Measurements from ENCODE around the gene RAB9A.
"Not testable (repeated sequence)": the region's sequence is repeated elsewhere in the genome, so short reads cannot be mapped to it uniquely, and the experiment has no call there.

Gene RAB9A, protein sequence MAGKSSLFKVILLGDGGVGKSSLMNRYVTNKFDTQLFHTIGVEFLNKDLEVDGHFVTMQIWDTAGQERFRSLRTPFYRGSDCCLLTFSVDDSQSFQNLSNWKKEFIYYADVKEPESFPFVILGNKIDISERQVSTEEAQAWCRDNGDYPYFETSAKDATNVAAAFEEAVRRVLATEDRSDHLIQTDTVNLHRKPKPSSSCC
- 27.4 to 37.6 (median 32.5) reads per million in 4 experiments for total RNA-seq

DNA sequence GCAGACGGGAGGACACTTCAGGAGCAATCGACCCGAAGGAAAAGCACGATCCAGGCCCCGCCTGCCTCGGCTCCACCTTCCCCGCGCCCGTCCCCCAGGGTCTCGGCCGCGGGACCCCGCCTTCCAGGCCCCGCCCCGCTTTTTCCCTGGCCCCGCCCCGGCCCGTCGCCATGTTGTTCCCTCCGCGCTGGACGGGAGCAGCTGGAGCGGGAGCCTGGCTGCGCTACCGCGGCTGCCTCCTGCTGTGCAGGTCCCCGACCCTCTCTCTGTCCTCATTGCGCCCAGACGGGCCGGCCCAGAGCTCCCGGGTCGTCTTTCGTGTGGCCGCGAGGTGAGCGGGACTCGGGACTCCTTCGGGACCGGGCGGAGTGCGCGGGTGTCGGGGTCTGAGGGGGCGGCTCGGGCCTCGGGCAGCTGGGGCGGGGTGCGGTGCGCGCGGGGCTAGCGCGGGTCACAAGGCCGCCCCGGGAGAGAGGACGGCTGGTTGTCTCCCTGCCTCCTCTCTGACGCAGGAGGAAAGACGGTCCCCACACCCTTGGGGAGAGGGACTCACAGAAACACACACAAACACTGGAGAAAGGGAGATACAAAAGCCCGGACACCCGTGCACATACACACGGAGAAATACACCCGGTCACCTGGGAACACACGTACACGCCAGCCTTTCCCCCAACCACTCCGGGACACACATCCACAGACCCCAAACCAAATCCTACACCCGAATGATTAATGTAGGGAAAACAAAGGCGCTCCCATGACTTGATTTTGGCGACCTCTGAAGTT lies at the start of gene RAB9A:
Gene RAB9A (plus strand): TSS at position 171 of the 783 bp plus-strand sequence. CDS start 19,619 bp downstream, outside the sequence.
- DNase-seq: peak; percentile 74

DNA sequence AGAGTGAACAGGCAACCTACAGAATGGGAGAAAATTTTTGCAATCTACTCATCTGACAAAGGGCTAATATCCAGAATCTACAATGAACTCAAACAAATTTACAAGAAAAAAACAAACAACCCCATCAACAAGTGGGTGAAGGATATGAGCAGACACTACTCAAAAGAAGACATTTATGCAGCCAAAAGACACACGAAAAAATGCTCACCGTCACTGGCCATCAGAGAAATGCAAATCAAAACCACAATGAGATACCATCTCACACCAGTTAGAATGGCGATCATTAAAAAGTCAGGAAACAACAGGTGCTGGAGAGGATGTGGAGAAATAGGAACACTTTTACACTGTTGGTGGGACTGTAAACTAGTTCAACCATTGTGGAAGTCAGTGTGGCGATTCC lies 47.2 kb upstream of the RAB9A start:
- DNase-seq: not testable (repeated sequence)

DNA sequence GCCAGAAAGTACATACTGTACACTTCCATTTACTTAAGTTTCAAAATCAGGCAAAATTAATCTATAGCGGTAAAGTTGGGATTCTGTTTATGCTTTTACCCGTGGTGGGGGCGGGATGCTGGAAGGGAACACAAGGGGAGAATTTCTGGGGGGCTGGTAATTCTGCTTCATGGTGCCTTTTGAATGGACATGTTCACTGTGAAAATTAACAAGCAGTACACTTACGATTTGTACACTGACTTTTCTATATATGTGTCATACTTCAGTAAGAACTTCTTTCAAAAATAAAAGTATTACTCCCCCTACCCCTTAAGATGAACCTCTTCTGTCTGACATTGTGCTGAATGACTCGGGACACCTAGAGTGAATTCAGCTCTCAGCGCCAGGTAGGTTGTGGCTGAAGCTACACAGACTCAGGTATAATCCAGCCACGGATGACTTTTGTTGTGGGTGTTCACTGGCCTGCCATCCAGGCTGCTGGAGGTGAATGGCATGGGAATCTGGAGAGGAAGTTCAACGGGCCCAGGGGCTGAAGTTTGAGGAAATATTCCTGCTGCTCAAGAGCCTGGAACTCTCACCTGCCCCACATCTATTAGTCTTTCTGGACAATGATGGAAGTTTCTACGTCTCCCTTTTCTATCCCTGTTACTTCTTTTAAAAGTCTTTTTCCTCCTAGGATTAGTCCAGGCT lies 43.3 kb upstream of the RAB9A start:
- DNase-seq: no peak

DNA sequence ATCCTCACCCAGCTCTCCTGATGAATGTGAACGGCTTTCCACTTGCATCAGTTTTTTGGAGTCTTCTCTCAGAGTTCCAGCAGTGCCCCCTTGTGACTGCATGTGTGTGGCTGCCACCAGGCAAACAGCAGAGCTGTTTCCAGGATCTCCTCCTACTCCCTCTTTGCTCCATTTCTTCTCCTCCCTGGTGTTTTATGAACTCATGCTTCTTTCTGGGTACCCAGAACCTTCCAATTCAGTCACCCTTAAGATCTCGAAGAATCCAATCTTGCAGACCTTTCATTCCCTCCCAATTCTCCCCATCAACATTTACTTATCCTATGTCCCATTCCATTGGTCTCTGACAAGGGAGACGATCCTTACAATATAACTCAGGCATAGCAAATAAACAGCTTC lies 42.8 kb upstream of the RAB9A start:
- DNase-seq: peak; percentile 0

DNA sequence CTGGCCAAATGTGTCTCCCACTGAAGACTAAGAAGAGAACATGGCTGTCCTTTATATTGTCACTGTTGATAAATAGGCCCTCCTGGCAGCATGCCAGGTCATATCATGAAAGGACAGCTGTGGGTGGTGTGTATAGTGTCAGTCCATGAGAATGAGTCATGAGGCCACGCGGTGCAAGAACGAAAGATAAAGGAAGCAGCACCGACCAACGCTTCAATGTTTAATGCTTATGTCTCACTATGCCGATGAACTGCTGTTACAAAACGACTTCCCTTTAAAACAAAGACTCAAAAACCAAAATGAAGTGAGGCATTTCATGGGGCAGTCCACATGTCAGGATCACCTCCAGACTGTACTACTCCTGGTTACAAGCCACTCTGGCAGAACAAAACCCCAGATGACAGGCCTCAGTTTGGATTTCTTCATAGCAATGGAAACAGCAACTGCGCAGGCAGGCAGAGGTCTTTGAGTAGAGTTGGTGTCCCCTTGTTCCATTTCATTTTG lies 41.2 kb upstream of the RAB9A start:
- peak; percentile 8 for DNase-seq

DNA sequence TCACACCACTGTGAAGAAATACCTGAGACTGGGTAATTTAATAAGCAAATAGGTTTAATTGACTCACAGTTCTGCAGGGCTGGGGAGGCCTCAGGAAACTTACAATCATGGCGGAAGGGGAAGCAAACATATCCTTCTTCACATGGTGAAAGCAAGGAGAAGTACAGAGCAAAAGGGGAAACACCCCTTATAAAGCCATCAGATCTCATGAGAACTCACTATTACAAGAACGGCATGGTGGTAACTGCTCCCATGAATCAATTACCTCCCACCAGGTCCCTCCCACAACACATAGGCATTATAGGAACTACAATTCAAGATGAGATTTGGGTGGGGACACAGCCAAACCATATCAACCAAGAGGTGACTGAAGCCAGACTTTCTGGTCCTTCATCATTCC lies 40.6 kb upstream of the RAB9A start:
- DNase-seq: not testable (repeated sequence)

DNA sequence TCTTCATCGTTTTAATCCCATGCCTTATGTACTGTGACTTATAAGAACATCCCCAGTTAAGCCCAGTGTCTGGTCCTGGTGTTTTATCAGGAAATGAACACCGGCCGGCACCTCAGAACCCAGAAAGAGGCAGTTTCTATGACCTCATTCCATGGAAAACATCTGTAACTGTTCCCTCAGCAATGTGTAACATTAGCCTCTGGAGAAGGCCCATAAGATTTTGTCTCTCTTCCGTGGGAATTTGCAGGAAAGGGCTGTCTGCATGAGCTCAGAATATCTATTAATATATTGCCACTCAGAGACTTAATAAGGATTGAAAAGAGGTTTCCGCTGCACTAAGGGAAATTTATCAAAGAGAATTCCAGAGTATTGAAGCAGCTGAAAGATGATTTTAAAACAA lies 39.1 kb upstream of the RAB9A start:
- DNase-seq: no peak

DNA sequence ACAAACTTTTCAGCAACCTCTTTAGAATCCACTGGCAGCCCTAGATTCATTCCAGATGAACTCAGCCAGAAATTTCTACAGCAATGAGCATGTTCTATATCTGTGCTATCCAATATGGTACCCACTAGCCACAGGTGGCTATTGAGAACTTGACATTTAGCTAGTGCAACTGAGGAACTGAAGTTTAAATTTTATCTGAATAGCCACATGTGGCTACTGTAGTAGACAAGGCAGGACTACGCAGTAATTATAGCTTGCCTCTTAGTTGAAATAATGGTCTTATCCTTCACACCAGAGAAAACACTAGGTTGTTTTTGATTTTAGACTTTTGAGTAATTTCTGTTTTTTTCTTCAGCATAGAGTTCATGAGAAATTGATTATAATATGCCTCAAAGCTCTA lies 38.6 kb upstream of the RAB9A start:
- no peak for DNase-seq

DNA sequence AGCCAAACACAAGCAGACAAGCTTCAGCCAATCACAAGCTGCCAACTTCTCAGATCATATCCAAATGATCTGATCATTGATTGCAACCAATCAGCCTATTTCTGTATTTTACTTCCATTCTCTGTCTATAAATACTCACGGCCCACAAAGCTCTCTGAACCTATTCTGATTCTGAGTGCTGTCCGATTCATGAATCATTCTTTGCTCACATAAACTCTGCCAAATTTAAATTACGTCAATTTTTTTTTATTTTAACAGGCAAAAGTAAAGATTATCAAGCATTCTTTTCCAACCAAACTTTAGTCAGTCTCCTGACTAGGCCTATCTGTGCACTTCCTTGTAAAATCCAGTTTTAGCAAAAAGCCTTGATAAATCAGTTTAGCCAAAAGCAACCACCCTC lies 37.8 kb upstream of the RAB9A start:
- no peak for DNase-seq

DNA sequence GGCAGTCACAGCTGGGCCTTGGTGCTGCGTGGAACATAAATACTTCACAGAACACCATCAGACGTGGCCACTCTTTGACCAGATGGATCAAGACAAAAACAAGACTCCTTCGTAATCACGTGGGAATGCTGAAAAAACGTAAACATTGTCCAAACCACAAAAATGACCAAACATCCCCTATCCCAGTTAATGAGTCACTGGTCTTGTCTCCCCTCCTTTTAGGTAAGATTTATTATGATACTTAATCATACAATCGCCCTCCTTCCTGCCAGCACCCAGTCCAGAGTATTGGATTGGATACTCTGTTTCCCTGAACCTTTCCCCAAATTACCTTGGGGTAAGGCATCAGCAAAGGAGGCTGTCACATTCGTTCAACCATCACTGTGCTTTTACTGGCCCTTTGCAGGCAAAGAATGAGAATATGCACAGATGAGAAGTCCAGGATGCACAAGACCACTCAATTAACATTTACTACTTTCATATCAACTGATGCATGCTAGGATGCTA lies 36.6 kb upstream of the RAB9A start:
- DNase-seq: no peak

DNA sequence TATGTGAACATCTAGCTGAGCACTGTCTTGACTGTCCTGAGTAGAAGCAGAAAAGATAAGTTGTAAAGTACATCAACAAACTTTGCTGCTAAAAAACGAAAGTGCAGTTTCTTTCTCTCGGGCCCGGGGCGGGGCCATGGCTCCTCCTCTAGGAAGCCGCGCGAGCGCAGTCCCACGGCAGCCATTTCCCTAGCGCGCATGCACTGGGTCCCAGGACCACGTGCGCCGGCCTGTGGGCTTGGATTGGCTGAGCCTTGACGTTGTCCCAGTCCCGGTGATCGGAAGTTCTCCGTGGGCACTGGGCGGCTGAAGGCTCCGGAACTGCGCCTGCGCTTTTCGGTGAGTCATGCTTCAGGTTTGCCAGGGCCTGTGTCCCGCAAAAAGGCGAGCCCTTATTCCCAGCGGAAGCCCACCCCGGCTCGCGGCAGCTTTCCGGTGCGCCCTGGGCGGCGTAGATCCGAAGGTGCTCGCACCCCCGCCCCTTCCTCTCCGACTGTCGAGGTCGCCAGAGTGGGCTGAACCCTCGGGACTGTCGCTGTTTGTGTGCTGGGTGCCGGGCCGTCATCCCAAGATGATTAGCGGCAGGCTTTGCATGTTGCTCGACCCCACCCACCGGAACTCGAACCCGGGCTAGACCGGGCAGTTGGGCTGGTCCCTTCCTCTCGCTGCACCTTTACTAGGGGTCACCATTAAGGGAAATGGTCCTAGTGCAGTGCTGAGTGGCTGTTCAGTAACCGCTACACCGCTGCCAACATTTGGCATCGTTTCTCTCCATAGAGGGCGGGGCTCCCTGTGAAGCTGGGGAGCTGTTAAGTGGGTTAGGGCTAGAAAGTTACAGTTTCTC lies 35.9 kb upstream of the RAB9A start, which contains the start of gene TCEANC:
Gene TCEANC (plus strand): TSS at position 292 of the 844 bp plus-strand sequence. CDS start 9,368 bp downstream, outside the sequence.
- peak; percentile 88 for DNase-seq

DNA sequence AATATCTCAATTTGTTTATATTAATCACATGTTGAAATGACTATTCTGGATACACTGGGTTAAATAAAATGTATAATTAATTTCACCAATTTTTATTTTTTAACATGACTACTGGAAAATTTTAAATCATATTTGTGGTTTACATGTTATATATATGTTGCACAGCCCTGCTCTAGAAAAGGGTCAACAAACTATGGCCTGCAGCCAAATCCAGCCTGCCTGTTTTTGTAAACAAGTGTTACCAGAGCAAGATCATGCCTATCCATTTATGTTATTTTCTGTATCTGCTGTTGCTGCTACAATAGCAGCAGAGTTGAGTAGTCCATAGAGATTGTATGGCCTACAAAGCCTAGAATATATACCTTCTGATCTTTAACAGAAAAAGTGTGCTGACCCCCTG lies 34.8 kb upstream of the RAB9A start:
- no peak for DNase-seq

DNA sequence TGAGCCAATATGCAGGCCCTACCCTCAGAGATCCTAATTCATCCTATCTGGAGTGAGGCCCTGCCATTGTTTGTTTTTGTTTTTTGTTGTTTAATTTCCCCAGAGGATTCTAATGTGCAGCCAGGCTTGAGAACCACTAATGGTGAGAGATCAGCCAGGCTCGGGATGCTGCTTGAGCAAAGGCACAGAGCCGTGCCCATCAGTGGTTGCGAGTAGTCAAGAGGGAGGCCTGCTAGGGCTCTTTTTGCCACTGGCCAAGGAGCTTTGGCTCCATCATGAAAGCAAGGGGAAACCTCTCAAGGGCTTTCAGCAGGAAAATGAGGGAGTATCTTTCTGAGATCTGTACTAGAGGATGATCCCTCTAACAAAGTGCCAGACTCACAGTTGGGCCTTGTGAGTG lies 33.3 kb upstream of the RAB9A start:
- DNase-seq: no peak

DNA sequence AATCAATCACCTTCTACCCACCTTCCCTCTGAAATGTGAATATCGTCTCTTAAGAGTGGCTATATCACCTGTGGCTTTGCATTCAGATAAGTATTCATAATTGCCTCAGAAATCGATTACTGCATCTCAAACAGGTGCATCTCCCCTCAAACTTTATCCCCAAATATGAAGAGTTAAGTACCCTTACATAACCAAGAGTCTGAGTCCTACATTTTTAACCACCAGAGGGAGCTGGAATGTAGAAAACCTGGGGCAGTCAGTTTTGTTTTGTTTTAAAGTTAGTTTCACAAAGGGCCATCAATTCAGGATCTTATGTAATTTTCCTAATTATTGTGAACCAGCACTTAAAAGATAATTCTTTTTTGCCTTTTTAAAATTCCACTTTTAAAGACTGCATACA lies 30.3 kb upstream of the RAB9A start:
- DNase-seq: no peak

DNA sequence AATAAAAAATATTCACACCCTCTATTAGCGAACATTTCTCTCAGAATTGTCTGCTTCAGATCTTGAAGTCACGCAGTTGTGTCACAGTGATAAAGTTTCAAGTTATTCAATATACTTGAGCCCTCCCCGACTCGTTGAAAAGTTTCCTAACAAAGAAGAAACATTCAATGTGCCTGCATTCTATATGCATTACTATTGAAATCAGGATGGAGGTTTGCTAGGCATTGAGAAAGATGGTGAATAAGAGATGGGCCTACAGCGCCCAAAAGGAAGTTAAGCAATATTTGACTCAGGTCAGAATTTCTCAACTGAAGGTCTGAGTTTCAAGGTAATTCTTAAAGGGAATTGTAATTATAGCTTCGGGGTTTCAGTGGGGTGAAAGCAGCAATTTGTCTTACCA lies 29.9 kb upstream of the RAB9A start:
- DNase-seq: no peak

DNA sequence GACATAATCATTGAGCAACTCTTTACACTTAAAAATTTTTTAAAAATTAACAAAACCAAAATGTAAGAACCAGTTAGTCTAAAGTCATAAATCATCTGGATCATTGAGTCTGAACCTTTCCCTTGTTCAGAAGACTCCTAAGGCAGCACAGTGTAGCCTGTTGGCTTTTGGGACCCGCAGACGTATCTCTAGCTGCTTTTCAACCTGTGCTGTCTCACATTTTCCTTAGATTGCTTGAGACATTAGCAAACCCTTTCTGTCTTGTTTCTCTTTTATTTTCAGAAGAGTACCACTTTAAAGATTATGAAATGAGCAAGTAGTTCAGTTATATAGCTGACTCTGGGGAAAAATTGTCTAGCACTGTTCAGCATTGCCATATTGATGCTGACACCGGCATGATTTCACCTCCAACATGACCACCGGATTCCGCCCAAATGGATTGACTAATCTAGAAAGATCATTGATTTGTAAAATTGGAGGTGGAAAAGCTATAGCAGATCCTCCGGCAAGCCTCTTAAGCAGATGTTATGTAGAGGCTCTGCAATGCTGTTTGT lies 27.1 kb upstream of the RAB9A start:
- no peak for DNase-seq

DNA sequence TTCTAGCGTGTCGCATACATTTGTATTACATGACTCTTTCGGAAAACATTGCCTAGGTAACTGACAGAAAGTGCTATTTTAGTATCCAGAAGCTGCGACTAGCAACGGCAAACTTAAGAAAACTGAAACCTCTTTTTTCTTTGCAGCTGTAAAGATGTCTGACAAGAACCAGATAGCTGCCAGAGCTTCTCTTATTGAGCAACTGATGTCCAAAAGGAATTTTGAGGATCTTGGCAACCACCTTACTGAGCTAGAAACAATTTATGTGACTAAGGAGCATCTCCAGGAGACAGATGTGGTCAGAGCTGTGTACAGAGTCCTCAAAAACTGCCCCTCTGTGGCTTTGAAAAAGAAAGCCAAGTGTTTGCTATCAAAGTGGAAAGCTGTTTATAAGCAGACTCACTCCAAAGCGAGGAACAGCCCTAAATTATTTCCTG lies 26.6 kb upstream of the RAB9A start:
- no peak for DNase-seq

DNA sequence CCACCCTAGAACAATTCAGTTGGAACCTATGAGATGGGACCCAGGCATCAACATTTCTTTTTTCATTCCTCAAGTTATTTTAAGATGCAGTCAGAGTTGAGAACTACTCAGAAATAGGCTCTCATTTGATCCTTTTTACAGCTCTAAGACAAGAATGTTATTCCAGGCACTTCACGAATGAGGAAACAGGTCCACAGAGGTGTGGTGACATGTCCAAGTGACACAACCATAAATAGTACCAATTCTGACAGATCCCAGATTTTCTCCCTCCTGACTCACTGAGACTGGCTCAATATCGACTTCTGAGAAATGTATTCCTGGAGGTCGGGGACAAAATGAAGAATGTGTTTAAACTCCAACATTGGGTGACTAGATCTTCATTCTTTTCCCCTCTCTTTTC lies 24.9 kb upstream of the RAB9A start:
- no peak for DNase-seq

DNA sequence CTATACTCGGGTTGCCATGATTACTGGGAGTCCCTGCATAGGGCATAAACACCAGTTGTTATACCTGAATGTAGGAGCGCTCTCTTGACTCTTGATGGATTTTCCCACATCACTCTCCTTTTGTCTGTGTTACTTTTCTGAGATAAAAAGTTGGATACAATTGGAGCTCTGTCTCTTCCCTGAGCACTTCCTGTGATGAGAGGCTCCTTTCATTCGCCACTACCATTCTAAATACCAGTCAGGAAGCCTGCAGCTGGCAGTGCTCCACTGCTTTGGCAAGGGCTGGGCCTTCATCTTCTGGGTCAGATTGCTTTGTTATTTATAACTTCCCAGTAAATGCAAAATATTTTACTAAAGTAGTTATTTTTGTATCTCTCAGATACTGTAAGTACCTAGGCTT lies 22.1 kb upstream of the RAB9A start:
- no peak for DNase-seq

DNA sequence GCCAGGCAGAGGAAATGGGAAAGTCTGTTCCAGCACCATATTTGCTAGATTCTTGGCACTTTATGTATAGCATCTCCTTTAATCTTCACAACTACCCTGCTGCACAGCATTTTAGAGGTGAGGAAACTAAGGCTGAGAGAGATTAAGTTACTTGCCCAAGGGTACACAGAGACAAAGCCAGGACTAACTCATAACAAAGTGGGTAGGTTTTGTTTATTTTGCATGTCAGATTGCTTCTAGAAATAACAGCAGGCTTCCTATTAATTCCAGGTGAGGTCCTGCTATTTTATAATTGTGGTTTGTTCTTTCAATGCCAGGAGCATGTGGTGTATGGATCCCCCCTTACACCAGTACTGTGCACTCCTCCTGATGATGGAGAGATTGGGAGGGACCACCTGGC lies 21.0 kb upstream of the RAB9A start:
- no peak for DNase-seq

DNA sequence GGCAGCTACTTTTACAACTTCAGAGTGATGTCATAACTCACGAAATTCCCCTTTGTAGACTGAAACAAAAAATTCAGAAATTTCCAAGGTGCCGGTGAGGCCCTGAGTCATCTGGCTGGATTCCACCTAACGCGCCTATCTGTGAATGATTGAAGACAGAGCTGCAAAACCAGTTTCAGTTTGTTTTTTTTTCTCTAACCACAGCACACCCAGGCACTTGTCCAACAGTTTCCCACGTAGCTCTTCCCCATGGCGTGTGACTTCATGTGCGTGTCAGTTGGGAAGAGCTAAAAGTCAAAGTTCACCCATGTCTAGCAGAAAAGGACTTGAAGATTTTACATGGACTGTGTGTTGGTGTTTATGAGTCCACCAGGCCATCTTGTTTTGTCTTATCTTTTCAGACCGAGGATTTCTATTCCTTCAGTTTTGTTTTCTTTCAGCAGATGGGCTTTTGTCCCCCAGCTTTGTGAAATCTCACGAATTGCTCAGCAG lies 19.6 kb upstream of the RAB9A start:
- no peak for DNase-seq

DNA sequence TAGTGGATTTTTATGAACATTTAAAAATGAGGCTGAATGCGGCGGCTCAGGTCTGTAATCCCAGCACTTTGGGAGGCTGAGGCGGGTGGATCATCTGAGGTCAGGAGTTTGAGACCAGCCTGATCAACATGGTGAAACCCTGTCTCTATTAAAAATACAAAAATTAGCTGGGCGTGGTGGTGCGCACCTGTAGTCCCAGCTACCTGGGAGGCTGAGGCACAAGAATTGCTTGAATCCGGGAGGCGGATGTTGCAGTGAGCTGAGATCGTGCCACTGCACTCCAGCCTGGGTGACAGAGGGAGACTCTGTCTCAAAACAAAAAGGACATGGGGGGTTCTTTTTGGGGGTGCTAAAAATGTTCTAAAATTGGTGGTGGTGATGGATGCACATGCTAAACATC lies 19.2 kb upstream of the RAB9A start:
- DNase-seq: not testable (repeated sequence)
